CD14-positive monocyte (primary cell): Measurements from ENCODE around the gene EVX2. TPM values are rescaled to one million over a fixed set of nuclear protein-coding genes. Genes with fewer than 3 reads are reported as not detected.

Source experiments
- DNase-seq, 3 donors: peaks; one replicate each; pipeline ENCODE4 v3.0.0-alpha.2; 2011 to 2022
- H2AFZ ChIP-seq: 2 replicates; pipeline ENCODE4 v1.6.0; 2012; ENCODE audit warnings: mild to moderate bottlenecking, low read depth, low read length, inconsistent platforms; ENCODE audit not compliant: insufficient read depth, poor library complexity, severe bottlenecking
- H3K27ac ChIP-seq, 2 donors: 1 replicate in 1 of 2; 2 replicates in 1 of 2; pipeline ENCODE4 v1.5.1; 2012 to 2013; ENCODE audit warnings: low read length in 2 of 2, control low read depth in 1 of 2, inconsistent platforms in 1 of 2, low read depth in 1 of 2, mild to moderate bottlenecking in 1 of 2
- H3K27me3 ChIP-seq, 2 donors: one replicate each; pipeline versions ENCODE4 v1.6.0 to v1.6.1; 2011 to 2013; ENCODE audit warnings: low read length in 2 of 2; ENCODE audit not compliant: control insufficient read depth in 2 of 2, insufficient read depth in 2 of 2
- H3K36me3 ChIP-seq, 2 donors: replicated peaks in 1 of 2; 1 replicate in 1 of 2; 2 replicates in 1 of 2; pipeline versions ENCODE4 v1.5.1 to v1.6.1; 2012 to 2013; ENCODE audit warnings: low read length in 2 of 2, control low read depth in 1 of 2, inconsistent platforms in 1 of 2, mild to moderate bottlenecking in 1 of 2; ENCODE audit not compliant: insufficient read depth in 2 of 2, control insufficient read depth in 1 of 2
- H3K4me1 ChIP-seq, 2 donors: 1 replicate in 1 of 2; 2 replicates in 1 of 2; pipeline versions ENCODE4 v1.5.1 to v1.6.1; 2012 to 2013; ENCODE audit warnings: low read length in 2 of 2, control low read depth in 1 of 2, inconsistent platforms in 1 of 2, mild to moderate bottlenecking in 1 of 2, moderate library complexity in 1 of 2; ENCODE audit not compliant: insufficient read depth in 2 of 2, control insufficient read depth in 1 of 2
- H3K4me2 ChIP-seq: replicated peaks from 2 replicates; pipeline ENCODE3; 2012; ENCODE audit warnings: low read length, moderate library complexity, mild to moderate bottlenecking; ENCODE audit not compliant: poor library complexity, severe bottlenecking; ENCODE audit errors: extremely low read depth
- H3K4me3 ChIP-seq, 3 experiments: fragments of 200-600 bp in 1 of 3; sonication (generic) in 1 of 3; replicated peaks in 1 of 3; 1 replicate in 2 of 3; 2 replicates in 1 of 3; pipeline ENCODE4 v1.5.1; 2011 to 2013; ENCODE audit warnings: low read length in 3 of 3, mild to moderate bottlenecking in 3 of 3, control low read depth in 2 of 3, low read depth in 2 of 3, inconsistent platforms in 1 of 3, moderate library complexity in 1 of 3
- H3K79me2 ChIP-seq: 2 replicates; pipeline ENCODE4 v1.6.0; 2012; ENCODE audit warnings: mild to moderate bottlenecking, control low read depth, inconsistent platforms, low read length, moderate library complexity; ENCODE audit not compliant: insufficient read depth
- H3K9ac ChIP-seq: 2 replicates; pipeline ENCODE4 v1.6.0; 2017; ENCODE audit warnings: low read length, mild to moderate bottlenecking; ENCODE audit not compliant: insufficient read depth, poor library complexity, severe bottlenecking
- H3K9me3 ChIP-seq, 2 donors: replicated peaks in 1 of 2; 1 replicate in 1 of 2; 2 replicates in 1 of 2; pipeline versions ENCODE4 v1.5.1 to v1.6.1; 2012 to 2013; ENCODE audit warnings: low read length in 2 of 2, control low read depth in 1 of 2; ENCODE audit not compliant: control insufficient read depth in 1 of 2, insufficient read depth in 1 of 2
- H4K20me1 ChIP-seq: 2 replicates; pipeline ENCODE4 v1.6.0; 2012; ENCODE audit warnings: mild to moderate bottlenecking, low read length, control low read depth, moderate library complexity; ENCODE audit not compliant: insufficient read depth
- H3K27ac Mint-ChIP-seq, 7 donors: one replicate each; pipeline ENCODE4 v1.8.0; 2020; ENCODE audit warnings: mild to moderate bottlenecking in 7 of 7, mixed read lengths in 7 of 7, moderate library complexity in 6 of 7, inconsistent platforms in 2 of 7
- H3K27me3 Mint-ChIP-seq, 3 donors: one replicate each; pipeline ENCODE4 v1.8.0; 2021 to 2022; ENCODE audit warnings: low read depth in 3 of 3, mild to moderate bottlenecking in 3 of 3, mixed read lengths in 3 of 3, moderate library complexity in 3 of 3, inconsistent platforms in 1 of 3
- H3K36me3 Mint-ChIP-seq, 2 donors: one replicate each; pipeline ENCODE4 v1.8.0; 2020; ENCODE audit warnings: mixed read lengths in 2 of 2, inconsistent platforms in 1 of 2, mild to moderate bottlenecking in 1 of 2
- H3K4me1 Mint-ChIP-seq: one replicate; pipeline ENCODE4 v1.8.0; 2020; ENCODE audit warnings: mild to moderate bottlenecking, mixed read lengths
- H3K4me3 Mint-ChIP-seq, 2 donors: one replicate each; pipeline ENCODE4 v1.8.0; 2020; ENCODE audit warnings: mild to moderate bottlenecking in 2 of 2, mixed read lengths in 2 of 2, moderate library complexity in 1 of 2
- H3K9me3 Mint-ChIP-seq, 7 donors: one replicate each; pipeline ENCODE4 v1.8.0; 2020 to 2022; ENCODE audit warnings: mixed read lengths in 7 of 7, mild to moderate bottlenecking in 6 of 7, moderate library complexity in 6 of 7, inconsistent platforms in 2 of 7
- CTCF ChIP-seq: fragments of 200-600 bp; IDR thresholded peaks from one replicate; pipeline ENCODE4 v1.8.0; 2022; ENCODE audit warnings: antibody characterized with exemption, mild to moderate bottlenecking
- WGBS: methylation state at CpG from one replicate; pipeline ENCODE4 v1.1.5; 2013; ENCODE audit warnings: missing lambda C conversion rate; ENCODE audit not compliant: insufficient coverage; 5-methylcytosine and 5-hydroxymethylcytosine counted together
- intact Hi-C, 2 donors: fragments of 100-400 bp; cut with micrococcal nuclease; formaldehyde crosslinking; loops; one replicate each; pipeline versions ENCODE4 v1.15.0 to v1.15.1; 2023
- polyA plus RNA-seq, 3 donors: library from polyadenylated mRNA; depleted of rRNA in 1 of 3; unstranded in 2 of 3; stranded (reverse) in 1 of 3; fragments of 300-500 nt in 2 of 3; fragments of >200 nt in 1 of 3; fragmentation: Illumina TruSeq in 2 of 3; gene quantifications; 1 replicate in 2 of 3; 2 replicates in 1 of 3; pipeline ENCODE4 v1.2.3, GENCODE V29; 2012 to 2021

EVX2 gene
- polyA plus RNA-seq, 3 donors, result not detected

GRCh38 chr2:176101216-176101830, 17.6 kb upstream of the EVX2 start:
- no peak overlapping the region for H3K27ac ChIP-seq
- Mint-ChIP-seq H3K27me3 (peaks cover 98 to 100% (median 99%) of the 10 kb centered on the region in 3 donors), H3K36me3 (peaks cover 0 to 5% of the 10 kb centered on the region in 2 donors), H3K9me3 (peaks cover 0 to 41% (median 31%) of the 10 kb centered on the region in 7 donors), H3K4me1 (peaks cover 33% of the 10 kb centered on the region), H3K27ac (no peak overlapping the region), H3K4me3 (peak overlapping the region in 1 of 2 donors; percentile 71)
- no peaks in the 10 kb centered on the region for H4K20me1 ChIP-seq
- 7% methylated on average over 2 of the region's 2 CpGs for WGBS
- no peak for DNase-seq
- peaks cover 0 to 79% of the 10 kb centered on the region in 2 donors for H3K9me3 ChIP-seq
- no peaks in the 10 kb centered on the region for H3K79me2 ChIP-seq
- TF ChIP-seq CTCF, result no peak
- no peak overlapping the region for H2AFZ ChIP-seq
- peaks cover 91 to 100% of the 10 kb centered on the region in 2 donors for H3K27me3 ChIP-seq
- no peak overlapping the region for H3K4me2 ChIP-seq
- H3K4me3 ChIP-seq, result no peak overlapping the region
- no peak overlapping the region for H3K9ac ChIP-seq
- H3K4me1 ChIP-seq, result peaks cover 12 to 17% of the 10 kb centered on the region in 2 donors
- no peaks in the 10 kb centered on the region for H3K36me3 ChIP-seq
- intact Hi-C loops, result no loop called here

GRCh38 chr2:176100547-176101140, 16.9 kb upstream of the EVX2 start:
- Histone ChIP-seq H3K4me3 (no peak overlapping the region), H3K27ac (no peak overlapping the region), H3K4me1 (peaks cover 12 to 15% of the 10 kb centered on the region in 2 donors), H2AFZ (no peak overlapping the region), H3K9me3 (peaks cover 0 to 77% of the 10 kb centered on the region in 2 donors), H4K20me1 (no peaks in the 10 kb centered on the region), H3K4me2 (no peak overlapping the region), H3K79me2 (no peaks in the 10 kb centered on the region), H3K27me3 (peaks cover 93 to 100% of the 10 kb centered on the region in 2 donors), H3K36me3 (no peaks in the 10 kb centered on the region), H3K9ac (no peak overlapping the region)
- intact Hi-C loops, result no loop called here
- no peak for DNase-seq
- H3K36me3 Mint-ChIP-seq, result peaks cover 0 to 3% of the 10 kb centered on the region in 2 donors
- peak overlapping the region in 1 of 2 donors; percentile 71 for H3K4me3 Mint-ChIP-seq
- WGBS, result 11% methylated on average over 26 of the region's 28 CpGs
- peaks cover 98 to 99% (median 99%) of the 10 kb centered on the region in 3 donors for H3K27me3 Mint-ChIP-seq
- peaks cover 0 to 38% (median 26%) of the 10 kb centered on the region in 7 donors for H3K9me3 Mint-ChIP-seq
- H3K27ac Mint-ChIP-seq, result peak overlapping the region in 1 of 7 donors; percentile 42
- peaks cover 30% of the 10 kb centered on the region for H3K4me1 Mint-ChIP-seq
- TF ChIP-seq CTCF, result no peak
